VCaP (cell line): Measurements from ENCODE around the gene ICAM2.

Experiments
- H3K27ac ChIP-seq: fragments of 450-650 bp; 2 replicates; pipeline ENCODE4 v1.5.1; 2017
- CTCF ChIP-seq: fragments of 450-650 bp; conservative IDR thresholded peaks from 2 replicates; pipeline ENCODE4 v1.5.1; 2017; ENCODE audit warnings: mild to moderate bottlenecking, moderate library complexity

Gene ICAM2

GRCh38 chr17:64020056-64020766 lies at the start of gene ICAM2:
TSS of gene ICAM2 (minus strand) at chr17:64020633. CDS start at chr17:64006691, 13,942 bp downstream.
- H3K27ac ChIP-seq = no peak within 1 kb of the TSS
- TF ChIP-seq CTCF = no peak

- H3K27ac ChIP-seq = no peak overlapping the region
- TF ChIP-seq CTCF = no peak
These were observed 49.8 kb upstream of the ICAM2 start for GRCh38 chr17:64070213-64070612.

DNA sequence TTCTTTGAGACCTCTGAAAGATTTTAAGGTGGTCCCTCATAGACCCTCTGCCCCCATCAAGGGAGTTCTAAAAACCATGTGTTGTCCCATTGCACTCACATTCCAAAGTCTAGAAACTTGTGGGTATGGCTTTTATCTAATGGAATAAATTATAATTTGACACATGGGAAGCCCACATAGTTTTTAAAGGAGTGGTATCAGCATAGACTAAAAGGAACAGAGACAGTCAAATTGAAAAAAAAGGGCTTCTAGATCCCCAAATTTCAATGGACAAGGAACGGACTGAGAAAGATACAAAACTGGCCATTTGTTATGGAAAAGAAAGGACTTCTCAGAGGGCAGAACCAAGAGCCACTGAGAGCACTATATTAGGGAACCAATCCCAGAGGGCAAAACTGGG lies 48.7 kb upstream of the ICAM2 start:
- TF ChIP-seq CTCF = no peak
- H3K27ac ChIP-seq = no peak overlapping the region

- no peak for TF ChIP-seq CTCF
- H3K27ac ChIP-seq = no peak overlapping the region
These were observed 47.2 kb upstream of the ICAM2 start for GRCh38 chr17:64067657-64068056.

- no peak for TF ChIP-seq CTCF
- H3K27ac ChIP-seq = no peak overlapping the region
These were observed 46.3 kb upstream of the ICAM2 start for GRCh38 chr17:64066716-64067115.

- H3K27ac ChIP-seq = no peak overlapping the region
- TF ChIP-seq CTCF = no peak
These were observed 44.7 kb upstream of the ICAM2 start for GRCh38 chr17:64065161-64065560.

GRCh38 chr17:64064331-64064730 lies 43.9 kb upstream of the ICAM2 start:
- no peak overlapping the region for H3K27ac ChIP-seq
- TF ChIP-seq CTCF = no peak
